Urothelium cell line (cell line): ENCODE results near the gene CHST14.

ENCODE experiments used
- DNase-seq: peaks from one replicate; pipeline ENCODE4 v3.0.0; 2011; ENCODE audit warnings: low spot score, mixed read lengths
- FAIRE-seq: peaks from 2 replicates; lab custom pipeline; 2011; peaks lifted over from hg19 to GRCh38; lab: Jason Lieb, UNC

The CHST14 gene

GRCh38 chr15:40470423-40471104 lies at the start of gene CHST14:
Gene CHST14, plus strand, starts transcription at chr15:40470984. Its CDS starts 230 bp downstream, at chr15:40471214.
- FAIRE-seq (peak; percentile 79), DNase-seq (peak; percentile 90)

GRCh38 chr15:40421246-40422157 lies 49.3 kb upstream of the CHST14 start:
- peak; percentile 77 for DNase-seq

DNA sequence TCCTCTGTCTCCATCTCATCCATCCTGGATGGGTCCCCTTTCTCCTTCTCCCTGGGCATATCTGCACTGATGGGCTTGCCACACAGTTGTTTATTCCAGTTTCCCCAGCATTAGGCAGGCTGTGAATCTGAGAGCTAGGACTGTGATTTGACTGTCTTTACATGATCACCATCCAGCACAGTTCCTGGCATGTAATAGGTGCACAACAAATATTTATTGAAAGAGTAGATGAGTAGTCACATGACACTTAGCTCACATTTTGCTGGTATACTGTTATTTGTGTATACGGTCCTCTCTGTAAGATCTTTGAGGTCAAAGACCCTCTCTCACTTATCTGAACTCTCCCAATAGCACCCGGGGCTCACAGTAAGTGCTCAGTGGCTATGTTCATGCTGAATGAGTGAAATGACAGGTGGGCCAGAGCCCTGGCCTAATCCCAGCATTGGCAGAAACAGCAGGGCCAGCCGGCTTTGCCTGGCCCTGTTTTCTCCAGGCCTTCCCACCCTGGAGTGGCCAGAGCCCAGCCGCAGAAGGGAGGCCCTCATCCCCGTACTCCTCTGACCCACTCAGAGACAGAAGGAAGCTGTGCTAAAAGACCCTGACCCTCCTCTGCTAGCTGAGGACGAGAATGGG lies 46.2 kb upstream of the CHST14 start:
- DNase-seq (no peak), FAIRE-seq (no peak)

More at GRCh38 chr15:40421246-40422157, 49.3 kb upstream of the CHST14 start:
- peak; percentile 9 for FAIRE-seq

DNA sequence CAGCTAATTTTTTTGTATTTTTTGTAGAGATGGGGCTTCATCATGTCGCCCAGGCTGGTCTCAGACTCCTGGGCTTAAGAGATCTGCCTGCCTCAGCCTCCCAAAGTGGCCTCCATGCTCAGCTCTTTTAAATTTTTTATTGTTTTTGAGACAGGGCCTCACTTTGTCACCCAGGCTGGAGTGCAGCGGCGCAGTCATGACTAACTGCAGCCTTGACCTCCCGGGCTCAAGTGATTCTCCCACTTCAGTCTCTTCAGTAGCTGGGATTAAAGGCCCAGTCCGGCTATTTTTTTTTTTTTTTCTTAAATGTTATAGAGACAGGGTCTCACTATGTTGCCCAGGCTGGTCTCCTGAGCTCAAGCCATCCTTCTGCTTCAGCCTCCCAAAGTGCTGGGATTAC lies 45.1 kb upstream of the CHST14 start:
- FAIRE-seq (no peak), DNase-seq (no peak)

DNA sequence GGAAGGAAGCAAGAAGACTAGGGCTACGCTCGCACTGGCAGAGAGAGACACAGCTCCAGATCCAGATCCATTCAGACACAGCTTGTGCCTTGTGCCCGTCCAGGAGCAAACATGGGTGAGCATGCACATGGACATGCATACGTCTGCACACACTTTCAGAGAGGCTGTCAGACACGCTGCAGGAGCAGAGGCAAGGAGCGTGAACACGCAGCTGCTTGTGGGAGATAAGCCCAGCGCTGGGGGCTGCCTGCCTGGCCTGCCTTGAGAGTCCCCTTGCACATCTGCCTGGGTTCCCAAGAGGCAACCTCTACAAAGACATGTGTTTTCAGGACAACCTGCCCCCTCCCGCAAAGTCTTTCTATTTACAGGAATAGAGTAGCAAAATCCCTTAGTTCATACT lies 43.6 kb upstream of the CHST14 start:
- FAIRE-seq (no peak), DNase-seq (no peak)

GRCh38 chr15:40428185-40428584 lies 42.6 kb upstream of the CHST14 start:
- FAIRE-seq (no peak), DNase-seq (no peak)

- FAIRE-seq (no peak), DNase-seq (no peak)
Measured at GRCh38 chr15:40429068-40429710, 41.6 kb upstream of the CHST14 start.

GRCh38 chr15:40430271-40430805 lies 40.4 kb upstream of the CHST14 start:
- FAIRE-seq (no peak), DNase-seq (peak; percentile 36)

GRCh38 chr15:40435023-40435709 lies 35.6 kb upstream of the CHST14 start:
- DNase-seq (no peak), FAIRE-seq (no peak)

- DNase-seq (no peak), FAIRE-seq (no peak)
Measured at GRCh38 chr15:40435710-40436089, 35.1 kb upstream of the CHST14 start.

DNA sequence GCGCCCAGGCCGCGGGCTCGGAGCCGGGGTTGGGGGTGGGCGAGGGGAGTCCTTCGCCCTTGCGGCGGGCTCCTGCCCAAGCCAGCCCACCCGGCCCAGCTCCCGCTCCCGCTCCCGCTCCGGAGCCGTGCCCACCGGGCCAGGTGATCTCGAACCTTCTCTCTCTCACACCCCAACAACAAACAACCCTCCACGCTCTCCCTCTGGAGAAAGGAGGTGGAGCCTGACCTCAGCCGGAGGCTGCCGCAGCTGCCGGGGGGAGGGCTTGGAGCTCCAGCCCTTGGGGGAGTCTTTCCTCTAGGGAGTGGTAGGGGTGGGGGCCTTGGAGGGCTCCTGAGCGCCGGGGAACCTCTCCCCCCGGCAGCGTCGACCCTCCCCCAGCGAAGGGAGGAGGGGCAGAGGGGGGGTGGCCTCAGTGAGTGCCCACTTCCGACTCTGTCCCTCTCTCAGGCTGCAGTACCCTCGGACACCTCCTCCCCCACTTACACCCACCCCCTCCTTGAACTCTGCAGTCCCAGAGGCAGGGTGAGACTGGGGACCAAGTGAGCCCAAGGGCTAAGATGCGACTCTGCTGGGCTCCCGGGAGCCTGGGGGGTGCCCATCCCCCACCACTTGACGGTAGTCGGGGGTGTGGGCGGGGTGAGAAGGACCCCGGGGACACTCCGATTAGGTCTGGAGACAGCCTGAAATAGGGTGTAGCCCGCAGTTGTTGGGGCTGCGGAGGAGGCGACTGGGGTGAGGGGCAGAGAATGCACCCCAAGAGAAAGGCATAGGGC lies 34.5 kb upstream of the CHST14 start:
- no peak for FAIRE-seq
- peak; percentile 40 for DNase-seq

GRCh38 chr15:40436892-40437751 lies 33.7 kb upstream of the CHST14 start:
- DNase-seq (no peak), FAIRE-seq (no peak)

GRCh38 chr15:40437752-40438687 lies 32.8 kb upstream of the CHST14 start:
- no peak for DNase-seq
- FAIRE-seq, result no peak

GRCh38 chr15:40438712-40439111 lies 32.1 kb upstream of the CHST14 start:
- DNase-seq (no peak), FAIRE-seq (no peak)

- FAIRE-seq (no peak), DNase-seq (peak; percentile 40)
Measured at GRCh38 chr15:40439461-40439959, 31.3 kb upstream of the CHST14 start.

- FAIRE-seq, result no peak
- peak; percentile 64 for DNase-seq
Measured at GRCh38 chr15:40439960-40440742, 30.6 kb upstream of the CHST14 start.
